ENCODE results near the gene TSC2. TPM values are rescaled to one million over a fixed set of nuclear protein-coding genes. Genes with fewer than 3 reads are reported as not detected.
A peak's percentile ranks its signal among the peaks of the same experiment; 100 is the strongest.
"Not testable (repeated sequence)": the region's sequence is repeated elsewhere in the genome, so short reads cannot be mapped to it uniquely, and the experiment has no call there.

Gene TSC2
- total RNA-seq, 2 experiments from 2014 or later, result 112 to 115 TPM

- Mint-ChIP-seq H3K36me3 (ENCODE audit: low read depth) (no peaks in the 10 kb centered on the region), H3K4me1 (peaks cover 22% of the 10 kb centered on the region), H3K4me3 (peak overlapping the region; percentile 51), H3K27me3 (peaks cover 22% of the 10 kb centered on the region), H3K27ac (no peak overlapping the region), H3K9me3 (no peaks in the 10 kb centered on the region)
- POLR2A ChIA-PET, result interaction anchor here (0.9 kb wide), 1 partner anchor 128 kb away, joined by 3 read pairs; the partner anchor contains the start of gene TRAF7
- no peak for DNase-seq
- CTCF ChIA-PET, result interaction anchor here (0.7 to 1.5 kb wide), 2 partner anchors 20 to 113 kb away, joined by 3 to 5 read pairs; partner anchors contain the start of genes NTHL1 and TSC2
Measured at GRCh38 chr16:2027024-2028010, 20.5 kb upstream of the TSC2 start.

- Mint-ChIP-seq H3K36me3 (ENCODE audit: low read depth) (no peaks in the 10 kb centered on the region), H3K27me3 (peaks cover 17% of the 10 kb centered on the region), H3K4me3 (no peak overlapping the region), H3K9me3 (no peaks in the 10 kb centered on the region), H3K4me1 (peaks cover 16% of the 10 kb centered on the region), H3K27ac (no peak overlapping the region)
- POLR2A ChIA-PET, result no interaction called here
- DNase-seq, result no peak
- CTCF ChIA-PET, result interaction anchor here (1.5 kb wide), 1 partner anchor 112 kb away, joined by 5 read pairs; no protein-coding TSS in a partner anchor
Measured at GRCh38 chr16:2028146-2028545, 19.6 kb upstream of the TSC2 start.

- H3K27ac Mint-ChIP-seq, result no peak overlapping the region
- H3K4me1 Mint-ChIP-seq, result peaks cover 13% of the 10 kb centered on the region
- no peaks in the 10 kb centered on the region for H3K36me3 Mint-ChIP-seq (ENCODE audit: low read depth)
- no peaks in the 10 kb centered on the region for H3K9me3 Mint-ChIP-seq
- ChIA-PET CTCF (interaction anchor here (1.1 to 1.5 kb wide), 2 partner anchors 112 kb away, joined by 3 to 5 read pairs; no protein-coding TSS in a partner anchor), POLR2A (no interaction called here)
- H3K27me3 Mint-ChIP-seq, result peaks cover 17% of the 10 kb centered on the region
- DNase-seq, result no peak
- no peak overlapping the region for H3K4me3 Mint-ChIP-seq
Measured at GRCh38 chr16:2028620-2029220, 19.1 kb upstream of the TSC2 start.

- CTCF ChIA-PET, result interaction anchor here (1.1 kb wide), 1 partner anchor 112 kb away, joined by 3 read pairs; no protein-coding TSS in a partner anchor
- peaks cover 17% of the 10 kb centered on the region for H3K27me3 Mint-ChIP-seq
- no peak overlapping the region for H3K4me3 Mint-ChIP-seq
- POLR2A ChIA-PET, result no interaction called here
- no peak overlapping the region for H3K27ac Mint-ChIP-seq
- DNase-seq, result no peak
- no peaks in the 10 kb centered on the region for H3K36me3 Mint-ChIP-seq (ENCODE audit: low read depth)
- no peaks in the 10 kb centered on the region for H3K9me3 Mint-ChIP-seq
- peaks cover 7% of the 10 kb centered on the region for H3K4me1 Mint-ChIP-seq
Measured at GRCh38 chr16:2029350-2029749, 18.4 kb upstream of the TSC2 start.

- POLR2A ChIA-PET, result no interaction called here
- H3K4me3 Mint-ChIP-seq, result no peak overlapping the region
- H3K27ac Mint-ChIP-seq, result no peak overlapping the region
- peaks cover 7% of the 10 kb centered on the region for H3K4me1 Mint-ChIP-seq
- H3K36me3 Mint-ChIP-seq (ENCODE audit: low read depth), result no peaks in the 10 kb centered on the region
- no peak for DNase-seq
- H3K27me3 Mint-ChIP-seq, result peaks cover 17% of the 10 kb centered on the region
- H3K9me3 Mint-ChIP-seq, result no peaks in the 10 kb centered on the region
- CTCF ChIA-PET, result interaction anchor here (1.0 to 1.1 kb wide), 2 partner anchors 9 to 111 kb away, joined by 3 to 4 read pairs; no protein-coding TSS in a partner anchor
Measured at GRCh38 chr16:2030036-2030435, 17.7 kb upstream of the TSC2 start.

- CTCF ChIA-PET, result interaction anchor here (0.8 to 1.0 kb wide), 2 partner anchors 9 to 17 kb away, joined by 3 read pairs; partner anchors contain the start of genes NTHL1 and TSC2
- Mint-ChIP-seq H3K27me3 (peaks cover 12% of the 10 kb centered on the region), H3K4me1 (peaks cover 4% of the 10 kb centered on the region), H3K36me3 (ENCODE audit: low read depth) (no peaks in the 10 kb centered on the region), H3K4me3 (no peak overlapping the region), H3K9me3 (no peaks in the 10 kb centered on the region), H3K27ac (no peak overlapping the region)
- DNase-seq, result no peak
- POLR2A ChIA-PET, result no interaction called here
Measured at GRCh38 chr16:2031081-2031577, 16.7 kb upstream of the TSC2 start.

- Mint-ChIP-seq H3K27ac (peak overlapping the region; percentile 62), H3K4me3 (no peak overlapping the region), H3K4me1 (peaks cover 3% of the 10 kb centered on the region), H3K9me3 (no peaks in the 10 kb centered on the region), H3K36me3 (ENCODE audit: low read depth) (no peaks in the 10 kb centered on the region), H3K27me3 (peaks cover 10% of the 10 kb centered on the region)
- POLR2A ChIA-PET, result interaction anchor here (0.6 kb wide), 1 partner anchor 609 kb away, joined by 3 read pairs; no protein-coding TSS in a partner anchor
- DNase-seq, result no peak
- CTCF ChIA-PET, result interaction anchor here (0.7 to 1.1 kb wide), 3 partner anchors 15 to 1499 kb away, joined by 3 read pairs; partner anchors contain the start of genes NTHL1 and TSC2
Measured at GRCh38 chr16:2032285-2033056, 15.3 kb upstream of the TSC2 start.

GRCh38 chr16:2033057-2033908 is 14.5 kb upstream of the TSC2 start:
- ChIA-PET POLR2A (interaction anchor here (0.6 kb wide), 1 partner anchor 610 kb away, joined by 3 read pairs; no protein-coding TSS in a partner anchor), CTCF (no interaction called here)
- H3K4me3 Mint-ChIP-seq, result no peak overlapping the region

GRCh38 chr16:2033909-2034695 is 13.7 kb upstream of the TSC2 start:
- POLR2A ChIA-PET; H3K27me3 Mint-ChIP-seq; CTCF ChIA-PET; H3K9me3 Mint-ChIP-seq; H3K4me3 Mint-ChIP-seq; DNase-seq; H3K4me1 Mint-ChIP-seq; H3K36me3 Mint-ChIP-seq (ENCODE audit: low read depth): not testable (repeated sequence)
- peak overlapping the region; percentile 31 for H3K27ac Mint-ChIP-seq

More at GRCh38 chr16:2033057-2033908, 14.5 kb upstream of the TSC2 start:
- H3K36me3 Mint-ChIP-seq (ENCODE audit: low read depth), result no peaks in the 10 kb centered on the region
- H3K27ac Mint-ChIP-seq, result no peak overlapping the region
- H3K4me1 Mint-ChIP-seq, result no peaks in the 10 kb centered on the region
- no peaks in the 10 kb centered on the region for H3K9me3 Mint-ChIP-seq
- DNase-seq, result no peak
- peaks cover 2% of the 10 kb centered on the region for H3K27me3 Mint-ChIP-seq

- H3K27me3 Mint-ChIP-seq, result no peaks in the 10 kb centered on the region
- no peaks in the 10 kb centered on the region for H3K9me3 Mint-ChIP-seq
- no peaks in the 10 kb centered on the region for H3K36me3 Mint-ChIP-seq (ENCODE audit: low read depth)
- no peak overlapping the region for H3K27ac Mint-ChIP-seq
- no peaks in the 10 kb centered on the region for H3K4me1 Mint-ChIP-seq
- POLR2A ChIA-PET, result no interaction called here
- CTCF ChIA-PET, result interaction anchor here (1.0 kb wide), 1 partner anchor 12 kb away, joined by 3 read pairs; no protein-coding TSS in a partner anchor
- H3K4me3 Mint-ChIP-seq, result no peak overlapping the region
- no peak for DNase-seq
Measured at GRCh38 chr16:2034696-2035430, 12.9 kb upstream of the TSC2 start.
